NCI-H1436 treated with DMSO at 0.1 percent for 48 hours (cell line): Measurements from ENCODE around the gene GPR176.
"Not testable (repeated sequence)": the region's sequence is repeated elsewhere in the genome, so short reads cannot be mapped to it uniquely, and the experiment has no call there.

Experiments used
- DNase-seq: peaks from one replicate; lab custom pipeline; 2025; lab: John Stamatoyannopoulos, UW

GPR176 gene

GRCh38 chr15:39856357-39856756, 63.7 kb downstream of the GPR176 start:
- no peak for DNase-seq

DNA sequence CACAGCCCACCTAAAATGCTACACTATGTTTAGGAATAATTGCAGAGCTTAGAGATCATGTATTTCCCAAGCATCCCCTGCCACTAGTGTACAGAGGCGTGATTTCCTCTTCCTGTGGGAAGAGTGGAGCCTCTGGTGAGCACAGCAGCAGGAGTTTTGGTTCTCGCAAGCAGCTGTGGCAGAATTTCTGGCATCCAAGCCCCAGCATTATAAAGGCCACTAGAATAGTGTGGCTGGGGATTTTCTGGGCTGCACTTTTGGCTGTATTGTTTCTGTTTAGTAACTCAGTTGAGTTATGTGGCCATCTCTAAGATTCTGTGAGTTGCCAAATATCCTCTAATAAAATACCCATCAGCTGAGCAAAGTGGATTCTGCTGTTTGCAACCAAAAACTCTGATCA, 64.7 kb downstream of the GPR176 start:
- DNase-seq, result no peak

- no peak for DNase-seq
Measured at GRCh38 chr15:39854161-39854560, 65.9 kb downstream of the GPR176 start.

DNA sequence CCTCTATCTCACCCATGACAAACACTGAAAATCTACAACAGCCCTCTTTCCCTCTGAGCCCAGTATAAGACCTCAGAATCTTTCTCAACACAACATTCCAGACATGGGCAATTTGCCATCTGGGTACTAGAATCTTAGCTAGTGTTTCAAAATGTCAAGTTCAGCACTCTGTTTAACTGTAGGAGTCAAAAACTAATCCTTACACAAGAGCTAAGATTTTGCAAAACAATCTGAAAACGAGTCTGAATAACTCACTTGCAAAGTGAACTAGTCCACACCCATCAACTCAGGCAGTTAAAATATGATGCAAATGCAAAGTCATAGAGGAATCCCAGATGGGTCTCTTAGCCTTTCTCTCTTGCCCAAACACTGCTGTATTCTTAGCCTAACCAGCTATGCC, 67.8 kb downstream of the GPR176 start:
- DNase-seq, result no peak

GRCh38 chr15:39851500-39852092, 68.5 kb downstream of the GPR176 start:
- DNase-seq, result no peak

DNA sequence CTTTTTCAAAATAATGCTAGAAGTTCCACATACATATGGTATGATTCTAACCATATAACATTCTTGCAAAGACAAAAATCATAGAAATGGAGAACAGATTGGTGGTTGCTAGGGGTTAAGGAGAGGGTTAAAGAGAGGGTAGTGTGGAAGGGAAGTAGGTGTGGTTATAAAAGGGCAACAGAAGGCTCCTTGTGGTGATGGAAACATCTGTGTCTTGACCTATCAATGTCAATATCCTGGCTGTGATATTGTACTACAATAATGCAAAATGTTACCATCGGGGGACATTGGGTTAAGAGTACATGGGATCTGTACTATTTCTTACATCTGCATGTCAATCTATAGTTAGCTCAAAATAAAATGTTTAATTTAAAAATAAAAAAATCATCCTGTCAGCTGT, 69.6 kb downstream of the GPR176 start:
- no peak for DNase-seq

DNA sequence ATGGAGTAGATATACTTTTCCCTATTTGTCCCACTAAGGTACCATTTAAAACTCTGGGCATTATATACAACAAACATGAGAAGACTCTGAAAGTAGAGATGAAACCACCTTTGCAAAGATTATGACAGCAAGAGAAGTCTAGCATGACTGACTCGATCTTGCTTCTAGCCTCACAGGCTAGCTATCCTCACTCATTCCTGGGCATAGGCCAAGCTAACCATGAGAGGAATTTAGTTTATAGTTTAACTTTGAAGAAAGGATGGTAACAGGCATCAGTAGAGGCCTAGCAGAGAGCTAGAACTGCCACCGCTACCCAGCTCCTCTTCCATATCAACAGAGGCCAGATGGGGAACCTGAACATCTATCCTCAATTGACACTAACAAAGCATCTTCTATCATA, 74.0 kb downstream of the GPR176 start:
- DNase-seq, result no peak

DNA sequence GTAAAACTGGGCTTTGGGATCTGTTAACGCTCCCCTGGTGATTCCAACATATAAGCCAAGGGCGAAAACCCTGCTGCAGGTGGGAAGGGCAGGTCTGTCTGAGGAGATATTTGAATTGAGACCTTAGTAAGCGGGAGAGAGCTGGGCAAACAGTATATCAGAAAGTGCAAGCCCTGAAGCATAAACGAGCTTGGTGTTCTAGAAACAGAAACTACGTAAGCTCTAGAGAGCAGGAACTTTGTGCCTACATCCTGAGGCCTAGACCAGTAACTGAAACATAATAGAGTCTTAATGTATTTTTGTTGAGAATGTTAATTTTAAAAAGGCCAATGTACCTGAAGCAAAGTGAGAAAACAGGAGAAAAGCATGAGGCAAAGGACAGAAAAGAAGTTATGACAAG, 74.5 kb downstream of the GPR176 start:
- DNase-seq, result no peak

GRCh38 chr15:39843565-39843964, 76.5 kb downstream of the GPR176 start:
- DNase-seq, result no peak

DNA sequence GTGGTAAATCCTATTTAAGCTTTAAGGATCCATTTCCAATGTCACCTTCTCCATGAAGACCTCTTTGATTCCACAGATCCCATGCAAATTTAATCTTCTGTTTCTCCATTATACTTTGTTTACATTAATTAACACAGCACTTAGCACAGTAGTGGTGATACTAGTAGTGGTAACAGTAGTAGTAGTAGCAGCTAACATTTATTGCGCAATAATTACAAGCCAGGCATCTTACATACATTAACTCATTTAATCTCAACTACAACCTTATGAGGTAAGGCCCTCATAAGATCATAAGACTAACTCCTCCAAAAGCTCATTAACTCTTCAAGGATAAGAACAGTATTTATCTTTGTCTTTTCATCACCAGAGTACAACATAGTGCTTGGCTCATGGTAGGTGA, 82.6 kb downstream of the GPR176 start:
- DNase-seq, result no peak

DNA sequence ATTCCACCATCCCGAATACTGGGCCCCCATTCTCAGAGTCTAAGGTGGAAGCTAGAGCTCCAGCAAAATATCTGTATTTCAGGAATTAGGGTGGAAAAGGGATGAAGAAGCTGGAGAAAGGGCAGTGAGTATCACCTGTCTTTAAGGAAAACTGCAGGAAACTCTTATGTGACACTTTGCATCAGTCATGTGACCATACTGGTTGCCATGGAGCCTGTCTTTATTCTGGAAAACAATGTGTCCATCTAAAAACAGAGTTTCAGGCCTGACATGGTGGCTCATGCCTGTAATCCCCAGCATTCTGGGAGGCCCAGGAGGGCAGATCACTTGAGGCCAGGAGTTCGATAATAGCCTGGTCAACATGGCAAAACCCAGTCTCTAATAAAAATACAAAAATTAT, 84.5 kb downstream of the GPR176 start:
- no peak for DNase-seq

GRCh38 chr15:39834256-39834655, 85.8 kb downstream of the GPR176 start:
- DNase-seq, result no peak

DNA sequence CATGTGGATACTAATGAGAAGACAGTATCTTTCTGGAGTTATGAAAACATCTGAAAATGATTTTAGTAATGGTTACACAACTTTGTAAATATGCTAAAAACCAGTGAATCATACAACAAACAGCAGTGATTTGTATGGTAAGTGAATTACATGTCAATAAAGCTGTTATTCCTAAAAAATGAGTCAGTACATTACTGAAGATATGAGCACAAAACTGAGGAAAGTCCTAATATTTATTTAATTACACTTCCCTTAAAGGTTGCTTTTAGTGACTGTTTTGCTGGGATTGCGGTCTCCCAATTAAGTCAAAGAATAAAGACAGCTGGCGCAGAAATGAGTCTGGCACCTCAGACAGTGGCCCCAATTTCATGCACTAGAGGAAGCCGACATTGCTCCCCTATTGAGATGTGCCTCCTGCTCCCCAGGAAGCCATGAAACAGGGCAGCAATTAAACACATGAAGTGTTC, 86.5 kb downstream of the GPR176 start:
- no peak for DNase-seq

- no peak for DNase-seq
Measured at GRCh38 chr15:39830166-39830565, 89.9 kb downstream of the GPR176 start.

- DNase-seq, result no peak
Measured at GRCh38 chr15:39828374-39828931, 91.6 kb downstream of the GPR176 start.

DNA sequence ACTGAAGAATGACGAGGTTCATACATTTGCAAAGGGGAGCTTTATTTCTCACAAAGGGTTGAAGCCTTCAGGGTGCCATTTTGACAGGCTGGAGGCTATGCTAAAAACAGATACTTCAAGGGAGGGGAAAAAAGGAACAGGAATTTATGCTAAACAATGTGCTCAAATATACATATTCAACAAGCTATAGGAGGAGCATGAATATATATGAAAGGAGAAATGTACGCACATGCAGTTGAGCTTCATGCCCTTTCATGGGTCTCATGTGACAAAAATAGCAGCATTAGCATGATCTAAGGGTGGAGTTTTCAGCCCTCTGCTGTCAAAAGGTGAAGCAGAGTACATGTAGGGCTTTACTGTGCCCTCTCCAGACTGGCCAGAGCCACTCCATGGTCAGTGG, 93.1 kb downstream of the GPR176 start:
- DNase-seq, result no peak

DNA sequence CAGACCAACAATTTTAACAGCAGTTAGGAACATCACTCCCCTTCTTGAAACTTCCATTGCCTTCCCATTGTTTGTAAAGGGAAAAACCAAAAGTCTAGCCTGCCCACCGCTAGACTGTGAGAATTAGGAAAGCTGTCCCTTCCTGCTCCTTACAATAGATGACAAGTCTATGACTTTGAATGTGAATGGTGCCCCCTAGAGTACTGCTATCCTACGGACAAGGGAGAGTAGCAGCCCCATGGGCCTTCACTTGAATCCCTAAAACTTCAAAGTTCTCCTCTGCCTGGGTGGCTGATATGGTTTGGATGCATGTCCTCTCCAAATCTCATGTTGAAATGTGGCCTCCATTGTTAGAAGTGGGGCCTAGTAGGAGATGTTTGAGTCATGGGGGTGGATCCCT, 96.4 kb downstream of the GPR176 start:
- DNase-seq, result no peak

GRCh38 chr15:39820050-39820602, 99.9 kb downstream of the GPR176 start:
- no peak for DNase-seq

DNA sequence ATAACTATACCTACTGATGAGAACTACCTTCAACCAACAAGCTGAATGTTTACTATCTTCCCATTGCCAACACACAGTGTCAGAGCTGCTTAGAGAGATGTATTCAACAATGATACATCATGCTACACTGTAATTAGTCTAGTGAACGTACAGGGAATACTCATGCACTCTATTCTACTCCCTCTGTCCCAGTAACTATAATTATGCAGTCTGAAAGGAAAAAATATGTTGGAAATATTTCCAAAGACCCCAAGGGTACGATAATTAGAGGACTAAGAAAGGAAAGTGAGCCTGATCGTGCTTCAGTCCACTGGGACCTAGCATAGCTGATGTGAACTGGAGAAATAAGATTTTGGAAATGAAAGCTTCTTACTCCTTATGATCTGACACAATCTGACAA, 100.5 kb downstream of the GPR176 start:
- DNase-seq, result no peak

DNA sequence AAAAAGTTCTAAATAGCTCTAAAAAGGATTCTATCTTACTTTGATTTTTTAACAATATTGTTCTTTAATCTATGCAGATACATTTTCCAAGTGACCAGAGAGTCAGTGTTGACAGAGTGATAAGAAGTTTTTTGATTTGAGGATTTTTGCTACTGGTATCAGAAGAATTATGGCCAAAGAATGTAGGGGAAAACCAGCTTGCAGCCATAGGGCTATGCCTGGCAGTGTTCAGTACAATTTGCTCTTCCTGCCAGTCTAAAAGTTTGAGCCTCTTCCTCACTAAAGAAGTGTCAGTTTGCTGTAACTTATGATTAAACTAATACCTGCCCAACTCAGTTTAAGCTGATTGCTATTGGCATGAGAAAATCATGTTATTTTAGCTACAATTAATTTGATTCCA, 102.2 kb downstream of the GPR176 start:
- no peak for DNase-seq

GRCh38 chr15:39814489-39814888, 105.6 kb downstream of the GPR176 start:
- no peak for DNase-seq

GRCh38 chr15:39812651-39813050, 107.4 kb downstream of the GPR176 start:
- DNase-seq, result not testable (repeated sequence)

GRCh38 chr15:39808909-39809308, 111.2 kb downstream of the GPR176 start:
- no peak for DNase-seq

- no peak for DNase-seq
Measured at GRCh38 chr15:39807791-39808190, 112.3 kb downstream of the GPR176 start.
